ENCODE measurements around the gene CASKIN2.
A peak's percentile ranks its signal among the peaks of the same experiment; 100 is the strongest.
"Not testable (repeated sequence)": the region's sequence is repeated elsewhere in the genome, so short reads cannot be mapped to it uniquely, and the experiment has no call there.

The CASKIN2 gene

DNA sequence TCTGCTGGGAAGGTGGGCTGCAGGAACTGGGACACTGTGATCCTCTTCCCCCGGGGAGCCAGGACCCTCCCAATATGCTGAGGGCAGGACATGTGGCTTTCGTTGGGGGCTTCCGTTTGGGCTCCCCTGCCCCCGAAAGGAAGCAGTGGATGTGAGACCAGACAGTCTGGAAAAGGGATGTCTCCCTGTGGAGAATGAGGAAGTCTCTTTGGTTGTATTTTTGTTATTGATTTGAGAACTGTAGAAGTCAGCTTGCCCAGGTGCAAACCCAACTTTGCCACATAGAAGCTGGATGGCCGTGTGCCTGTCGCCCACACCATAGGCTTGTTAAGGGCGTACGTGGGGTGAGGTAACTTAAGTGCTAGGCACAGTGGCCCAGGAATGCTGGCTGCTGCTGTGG, 28.9 kb upstream of the CASKIN2 start:
- DNase-seq, result no peak

DNA sequence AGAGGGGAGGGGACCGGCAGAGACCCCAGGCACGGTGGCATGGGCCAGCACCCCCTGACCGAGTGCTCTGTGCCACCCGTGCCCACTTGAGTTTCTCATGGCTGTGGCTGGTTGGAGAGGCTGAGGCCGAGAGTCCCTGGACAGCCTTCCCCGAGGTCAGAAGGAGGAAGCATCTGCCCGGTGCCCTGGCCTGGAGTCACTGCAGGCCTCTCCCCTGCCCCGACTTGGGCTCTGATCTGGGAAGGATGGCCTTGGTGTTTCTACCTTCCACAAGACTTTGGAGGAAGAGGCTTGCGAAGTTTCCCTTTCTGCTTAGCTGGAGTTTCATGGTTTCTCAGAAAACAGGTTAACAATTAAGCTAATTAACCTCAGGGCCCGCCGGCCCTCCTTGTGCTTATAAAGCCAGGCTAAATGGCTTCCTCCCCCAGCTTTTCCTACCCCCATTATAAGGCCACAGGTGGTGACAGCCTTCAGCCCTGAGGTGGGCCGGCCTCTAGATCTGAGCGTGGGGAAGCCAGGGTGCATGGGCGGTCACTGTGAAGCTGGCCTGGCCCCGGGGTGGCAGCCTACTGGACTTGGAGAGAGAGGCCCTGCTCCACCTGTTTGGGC, 27.5 kb upstream of the CASKIN2 start:
- no peak for DNase-seq

DNA sequence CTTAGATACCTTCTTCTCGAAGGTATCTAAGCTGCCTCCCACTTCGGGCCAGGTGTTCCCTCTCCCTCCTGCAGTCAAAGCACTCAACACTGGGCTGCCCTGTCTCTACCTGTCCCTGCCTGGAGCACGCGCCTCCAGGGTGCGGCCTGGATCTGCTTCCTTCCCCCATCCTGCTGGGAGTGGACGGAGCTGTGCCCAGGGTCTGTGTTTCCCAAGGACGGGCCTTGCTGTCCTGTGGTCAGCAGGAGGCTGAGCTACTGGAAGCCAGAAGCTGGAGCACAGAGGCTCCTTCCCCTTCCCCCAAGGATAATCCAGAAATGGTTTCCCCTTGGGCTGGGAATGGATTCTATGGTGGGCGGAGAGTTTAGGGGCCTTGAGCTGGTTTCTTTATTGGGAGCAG, 26.9 kb upstream of the CASKIN2 start:
- no peak for DNase-seq

DNA sequence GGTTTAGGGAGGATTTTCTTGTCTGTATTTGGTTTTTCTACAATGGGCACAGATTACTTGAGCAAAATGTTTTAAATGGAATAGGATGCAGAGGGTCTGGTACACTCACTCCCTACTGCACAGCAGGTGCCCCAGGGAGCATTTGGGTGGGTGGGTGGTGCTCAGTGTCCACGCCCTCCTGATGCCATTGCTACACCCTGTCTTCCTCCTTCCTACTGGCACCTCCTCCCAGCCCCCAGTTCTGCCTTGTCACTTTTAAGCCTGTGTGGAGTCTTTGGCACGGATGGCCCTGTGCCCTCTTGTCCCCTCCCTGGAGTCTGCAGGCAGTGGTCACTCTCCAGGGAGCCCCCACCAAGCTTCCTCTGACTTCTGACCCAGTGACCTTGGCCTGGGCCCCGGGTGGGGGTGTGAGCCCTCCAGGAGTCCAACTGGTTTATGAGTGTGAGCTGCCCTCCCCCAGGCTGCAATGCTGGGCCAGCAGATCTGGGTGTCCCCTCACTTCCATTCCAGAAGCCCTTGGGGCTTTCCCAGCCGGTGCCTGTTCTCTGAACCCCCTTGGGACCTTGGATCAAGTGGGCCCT, 25.7 kb upstream of the CASKIN2 start:
- DNase-seq, result no peak

DNA sequence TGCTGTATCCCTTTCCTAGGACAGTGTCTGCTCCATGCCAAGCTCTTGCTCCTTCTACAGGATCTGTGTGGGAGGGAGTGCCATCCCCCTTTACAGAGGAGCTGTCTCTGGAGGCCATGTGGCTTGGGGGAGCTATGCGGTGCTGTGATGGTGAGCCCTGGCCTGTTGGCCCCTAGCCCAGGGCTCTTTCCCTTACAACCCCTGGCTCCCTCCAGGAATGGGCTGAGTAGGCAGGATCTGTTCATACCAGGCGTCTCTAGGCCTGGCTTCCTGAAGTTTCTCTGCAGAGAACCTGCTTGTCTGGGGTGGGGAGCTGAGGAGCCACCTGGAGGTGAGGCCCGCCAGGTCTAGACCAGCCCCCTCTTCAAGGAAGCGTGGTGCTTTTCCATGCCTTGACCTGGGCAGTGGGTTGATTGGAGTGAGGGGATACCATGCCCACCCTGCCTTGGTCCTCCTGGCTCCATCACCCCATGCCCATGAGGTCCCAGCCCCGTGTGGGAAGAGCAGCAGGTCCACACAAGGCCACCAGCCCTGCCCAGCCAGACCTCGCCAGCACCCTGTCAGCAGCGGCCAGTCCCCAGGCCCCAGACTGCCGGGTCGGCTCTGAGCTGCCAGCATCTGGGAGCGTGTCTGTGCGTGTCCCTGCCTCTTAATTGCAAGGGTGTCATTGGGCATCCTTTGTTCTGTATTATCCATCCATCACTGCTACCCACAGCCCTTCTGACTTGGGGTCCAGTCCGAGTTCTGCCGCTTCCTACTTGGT, 24.8 kb upstream of the CASKIN2 start:
- no peak for DNase-seq

DNA sequence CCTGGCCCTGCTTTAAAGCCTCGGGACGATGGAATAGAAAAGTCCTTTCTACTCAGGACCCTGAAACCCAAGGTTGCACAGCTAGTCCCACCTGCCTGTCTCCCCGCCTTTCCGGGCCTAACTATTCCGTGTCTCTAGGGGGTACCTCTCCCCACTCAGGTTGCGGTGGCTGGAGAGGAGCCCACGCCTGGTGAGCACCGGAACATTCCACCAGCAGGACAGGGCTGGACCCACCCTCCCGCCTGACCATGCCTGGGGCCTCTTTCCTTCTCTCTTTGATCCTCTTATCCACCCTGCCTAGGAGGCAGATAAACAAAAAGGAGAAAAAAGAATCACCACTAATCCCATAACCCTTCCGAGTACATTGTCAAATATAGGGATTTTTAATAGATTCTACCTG, 21.0 kb upstream of the CASKIN2 start:
- DNase-seq, result no peak

DNA sequence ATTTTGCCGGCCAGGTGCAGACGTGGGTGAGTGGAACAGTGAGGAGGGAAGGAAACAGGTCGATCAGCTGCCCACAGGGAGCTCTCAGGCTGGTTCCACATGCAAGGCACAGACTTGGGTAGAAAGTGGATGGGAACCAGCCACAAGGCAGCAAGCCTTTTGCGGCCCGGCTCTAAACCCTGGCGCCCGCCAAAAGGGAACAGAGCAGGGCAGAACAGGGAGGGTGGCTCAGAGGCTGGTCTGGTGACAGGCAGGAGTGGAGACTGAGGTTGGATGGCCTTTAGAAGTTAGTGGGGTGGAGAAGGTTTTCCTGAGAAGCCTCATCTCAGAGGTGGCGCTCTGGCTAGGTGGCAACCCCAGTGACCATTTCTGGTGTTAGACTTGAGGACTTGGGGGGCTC, 20.5 kb upstream of the CASKIN2 start:
- no peak for DNase-seq

DNA sequence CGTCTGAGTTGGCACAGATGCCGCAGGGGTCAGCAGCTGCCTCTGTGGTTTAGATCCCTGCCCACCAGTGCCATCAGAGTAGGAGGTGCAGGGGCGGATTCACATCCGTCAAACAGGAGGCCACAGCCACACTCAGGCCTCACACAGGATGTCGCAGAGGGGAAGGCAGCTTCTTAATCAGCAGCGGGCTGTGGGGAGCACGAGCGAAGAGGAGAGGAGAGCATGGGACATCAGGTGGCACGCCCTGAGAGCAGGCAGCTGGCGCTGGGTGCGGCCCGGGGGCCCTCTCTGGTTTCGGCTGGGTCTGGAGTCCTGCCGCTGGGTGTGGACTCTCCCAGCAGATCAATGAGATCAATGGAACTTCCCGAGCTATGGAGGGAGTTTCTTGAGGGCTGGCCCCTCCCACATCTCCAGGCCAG, 19.8 kb upstream of the CASKIN2 start:
- peak; percentile 47 for DNase-seq

DNA sequence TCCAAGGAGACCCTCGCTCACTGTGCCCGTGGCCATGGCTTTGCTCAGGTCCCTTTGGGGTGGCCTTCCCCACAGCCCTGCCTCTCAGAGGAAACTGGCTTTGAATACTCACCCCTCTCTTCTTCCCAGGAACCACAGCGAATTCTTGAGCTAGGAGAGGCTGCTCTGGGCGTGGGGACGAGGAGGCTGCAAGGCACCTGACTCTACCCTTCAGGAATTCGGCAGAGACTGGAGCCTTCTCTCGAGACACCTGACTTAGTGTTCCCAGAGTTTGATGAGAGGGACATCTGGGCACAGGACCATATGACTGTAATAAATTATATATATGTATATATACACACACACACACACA, 16.4 kb upstream of the CASKIN2 start:
- DNase-seq, result no peak

DNA sequence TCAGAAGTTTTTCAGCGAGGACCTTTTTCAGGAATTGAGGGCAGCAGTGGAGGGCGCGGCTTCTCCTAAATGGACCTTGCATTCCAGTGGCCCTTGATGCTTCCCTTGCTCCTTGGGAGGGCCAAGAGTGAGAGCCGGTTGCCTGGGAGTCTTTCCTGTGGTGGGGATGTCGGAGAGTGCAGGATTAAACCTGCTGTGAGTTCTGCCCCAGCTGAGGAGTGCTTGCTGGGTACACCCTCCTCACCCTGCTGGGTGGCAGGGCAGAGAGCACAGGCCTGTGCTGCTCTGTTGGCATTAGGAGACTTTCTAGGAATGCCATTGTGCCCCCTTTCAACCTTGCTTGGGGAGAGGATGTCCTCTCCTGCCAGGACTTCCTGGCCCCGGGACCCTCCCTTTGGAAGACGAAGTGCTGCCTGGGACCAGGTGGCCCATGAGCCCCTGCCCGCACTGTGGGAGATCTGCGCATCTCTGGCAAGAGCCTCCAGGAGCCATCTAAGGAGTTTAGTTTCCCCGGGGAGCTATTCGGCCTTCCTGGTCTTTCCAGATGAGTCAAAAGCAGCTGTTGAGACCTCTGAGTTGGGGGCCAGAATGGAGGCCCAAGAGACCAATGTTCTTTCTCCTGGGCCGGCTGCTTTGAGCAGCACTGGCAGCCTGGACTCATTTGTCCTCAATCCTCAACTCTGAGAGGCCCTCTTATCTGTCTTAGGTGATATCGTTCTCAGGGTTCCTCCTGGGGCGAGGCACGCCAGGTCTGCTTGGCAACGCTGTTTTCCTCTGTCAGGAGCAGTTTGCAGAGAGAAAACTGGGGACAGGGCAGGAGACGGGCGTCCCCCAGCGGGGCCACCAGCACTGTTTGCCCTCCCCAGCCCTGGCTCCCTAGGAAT, 15.7 kb upstream of the CASKIN2 start:
- DNase-seq, result no peak

DNA sequence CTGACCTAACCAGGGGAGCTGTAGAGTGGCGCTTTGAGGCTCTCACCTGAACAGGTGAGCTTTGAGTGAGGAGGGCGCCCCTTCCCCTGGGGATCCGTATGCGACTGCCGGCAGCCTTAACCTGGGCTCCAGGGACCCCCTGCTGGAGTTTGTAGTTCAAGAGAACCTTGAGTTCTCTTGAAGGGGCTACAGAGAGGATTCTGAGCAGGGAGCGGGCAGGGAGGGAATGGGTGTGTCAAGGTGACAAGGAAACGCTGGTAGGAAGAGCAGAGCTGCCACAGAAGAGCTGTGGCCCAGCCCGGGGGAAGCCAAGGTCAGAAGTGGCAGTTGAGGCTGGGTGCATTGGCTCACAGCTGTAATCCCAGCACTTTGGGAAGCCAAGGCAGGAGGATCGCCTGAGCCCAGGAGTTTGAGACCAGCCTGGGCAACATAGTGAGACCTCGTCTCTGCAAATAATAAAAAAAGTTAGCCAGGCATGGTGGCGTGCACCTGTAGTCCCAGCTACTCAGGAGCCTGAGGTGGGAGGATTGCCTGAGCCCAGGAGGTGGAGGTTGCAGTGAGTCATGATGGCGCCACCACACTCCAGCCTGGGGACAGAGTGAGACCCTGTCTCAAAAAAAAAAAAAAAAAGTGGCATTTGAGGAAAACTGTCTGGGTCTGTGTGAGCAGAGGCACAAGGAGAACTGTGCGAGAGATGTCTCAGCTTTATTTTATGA, 11.4 kb upstream of the CASKIN2 start:
- DNase-seq, result no peak

DNA sequence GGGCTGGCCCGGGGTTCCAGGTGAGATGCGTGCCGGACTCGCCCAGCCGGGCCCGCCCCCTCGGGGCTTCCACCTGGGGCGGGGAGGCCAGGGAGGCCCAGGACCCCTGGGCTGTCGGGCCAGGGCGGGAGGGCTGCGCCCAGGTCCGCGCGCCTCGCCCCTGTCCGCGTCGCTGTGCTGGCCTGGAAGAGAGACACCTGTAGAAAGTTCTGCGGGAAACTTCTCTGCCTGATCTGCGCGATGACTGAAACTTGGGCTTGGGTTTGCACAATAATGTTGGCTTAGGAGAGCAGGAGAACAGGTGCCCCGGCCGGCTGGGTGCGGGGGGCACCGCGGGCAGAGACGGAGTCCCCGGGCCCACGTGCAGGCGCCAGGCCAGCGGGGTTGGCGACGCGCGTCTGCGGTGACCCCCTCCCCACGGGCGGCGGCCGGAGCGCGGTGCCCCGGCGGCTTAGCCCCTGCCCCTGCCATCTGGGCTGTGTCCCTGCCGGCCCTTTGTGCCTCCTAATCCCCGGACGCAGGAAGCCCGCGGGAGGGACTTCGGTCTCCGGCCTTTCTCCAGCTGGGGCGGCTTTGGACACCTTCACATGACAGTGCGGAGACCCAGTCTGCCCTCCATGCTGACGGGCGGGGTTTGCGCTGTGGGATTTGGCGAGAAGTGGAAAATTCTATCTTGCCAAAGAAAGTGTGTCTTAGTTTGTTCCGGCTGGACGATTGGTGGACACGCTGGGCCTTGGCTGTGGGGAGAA, 10.6 kb upstream of the CASKIN2 start:
- peak; percentile 11 for DNase-seq

DNA sequence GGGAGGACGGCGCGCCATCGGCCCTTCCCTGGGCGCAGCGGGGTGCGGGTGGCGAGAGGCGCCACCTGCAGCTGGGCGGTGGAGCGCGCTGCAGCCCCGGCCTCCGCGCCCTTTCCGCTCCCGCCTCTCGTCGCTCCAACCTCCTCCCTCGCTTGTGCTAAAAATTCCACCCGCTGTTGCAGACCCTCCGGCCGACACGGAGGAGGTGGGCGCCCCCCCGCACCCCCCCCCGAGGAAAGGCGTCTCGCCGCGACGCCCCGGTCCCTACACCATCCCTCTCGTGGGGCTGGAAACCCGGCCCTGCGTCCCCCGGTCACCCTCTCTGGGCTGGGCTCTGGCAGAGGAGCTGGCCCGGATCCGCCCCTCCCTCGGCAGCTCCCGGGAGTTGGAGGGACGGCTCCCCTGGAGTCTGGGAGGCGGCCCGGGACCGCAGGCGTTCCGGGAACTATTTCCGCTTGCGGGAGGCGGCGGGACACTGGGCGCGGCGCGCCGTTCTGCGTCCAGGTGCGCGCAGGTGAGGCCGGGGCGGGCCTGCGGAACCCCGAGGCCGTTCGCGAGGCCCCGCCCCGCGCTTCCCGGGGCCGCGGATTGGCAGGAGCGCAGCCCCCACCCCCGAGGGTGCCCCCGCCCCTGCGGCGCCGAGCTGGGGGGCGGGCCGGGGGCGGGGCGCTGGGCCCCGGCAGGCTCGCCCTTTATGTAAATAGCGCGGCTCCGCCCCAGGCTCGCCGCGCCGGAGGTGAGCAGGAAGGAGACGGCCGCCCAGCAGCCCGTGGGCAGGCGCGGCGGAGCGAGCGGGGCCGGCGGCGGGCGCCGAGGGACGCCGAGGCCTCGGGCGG, 9.9 kb upstream of the CASKIN2 start, which contains the start of gene LLGL2:
TSS of gene LLGL2 (plus strand) at position 728 of the 836 bp plus-strand sequence. CDS start 17,730 bp downstream, outside the sequence.
- peak; percentile 81 for DNase-seq

DNA sequence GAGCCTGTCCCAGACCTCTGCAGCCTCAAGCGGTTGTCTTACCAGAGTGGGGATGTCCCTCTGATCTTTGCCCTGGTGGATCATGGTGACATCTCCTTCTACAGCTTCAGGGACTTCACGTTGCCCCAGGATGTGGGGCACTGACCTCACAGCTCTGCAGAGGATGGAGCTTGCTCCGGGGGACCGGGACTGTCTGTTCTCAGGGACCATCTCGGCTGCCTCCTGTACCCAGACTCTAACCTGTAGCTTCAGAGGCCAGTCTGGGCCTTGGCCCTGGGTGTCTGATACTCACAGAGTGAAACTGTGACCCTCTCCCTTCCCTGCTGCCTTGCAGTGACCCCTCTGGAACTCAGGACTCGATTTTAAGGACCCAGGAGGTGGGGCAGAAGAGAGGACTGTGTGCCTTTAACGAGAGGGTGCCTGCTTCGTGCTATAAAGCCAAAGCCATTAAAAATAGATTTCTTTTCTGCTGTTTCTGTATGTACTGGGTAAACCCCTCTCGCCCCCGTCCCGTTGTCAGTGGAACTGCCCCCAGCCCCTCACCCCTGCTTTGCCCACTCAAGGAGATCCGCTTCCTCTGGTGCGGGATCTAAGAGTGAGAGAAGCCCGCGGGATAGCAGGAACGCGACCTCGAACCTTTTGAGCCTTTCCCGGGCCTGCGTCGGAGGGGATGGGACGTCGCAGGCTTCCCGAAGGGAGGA, 9.1 kb upstream of the CASKIN2 start:
- DNase-seq, result no peak

DNA sequence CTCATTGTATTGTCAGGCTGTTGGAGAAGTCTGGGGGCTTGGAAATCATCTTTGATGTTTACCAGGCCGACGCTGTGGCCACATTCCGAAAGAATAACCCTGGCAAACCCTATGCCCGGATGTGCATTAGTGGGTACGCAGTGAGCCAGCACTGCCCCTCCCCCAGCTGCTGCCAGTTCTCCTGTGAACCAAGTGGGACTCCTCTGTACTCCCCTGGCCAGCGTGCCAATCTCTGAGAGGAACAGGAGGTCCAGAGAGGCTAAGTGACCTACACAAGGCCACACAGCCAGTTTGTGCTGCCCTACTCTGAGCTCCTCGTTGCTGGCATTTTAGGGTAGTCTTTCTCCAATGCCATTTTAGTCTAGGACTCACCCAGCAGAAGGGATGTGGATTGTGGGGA, 8.3 kb upstream of the CASKIN2 start:
- DNase-seq, result no peak

DNA sequence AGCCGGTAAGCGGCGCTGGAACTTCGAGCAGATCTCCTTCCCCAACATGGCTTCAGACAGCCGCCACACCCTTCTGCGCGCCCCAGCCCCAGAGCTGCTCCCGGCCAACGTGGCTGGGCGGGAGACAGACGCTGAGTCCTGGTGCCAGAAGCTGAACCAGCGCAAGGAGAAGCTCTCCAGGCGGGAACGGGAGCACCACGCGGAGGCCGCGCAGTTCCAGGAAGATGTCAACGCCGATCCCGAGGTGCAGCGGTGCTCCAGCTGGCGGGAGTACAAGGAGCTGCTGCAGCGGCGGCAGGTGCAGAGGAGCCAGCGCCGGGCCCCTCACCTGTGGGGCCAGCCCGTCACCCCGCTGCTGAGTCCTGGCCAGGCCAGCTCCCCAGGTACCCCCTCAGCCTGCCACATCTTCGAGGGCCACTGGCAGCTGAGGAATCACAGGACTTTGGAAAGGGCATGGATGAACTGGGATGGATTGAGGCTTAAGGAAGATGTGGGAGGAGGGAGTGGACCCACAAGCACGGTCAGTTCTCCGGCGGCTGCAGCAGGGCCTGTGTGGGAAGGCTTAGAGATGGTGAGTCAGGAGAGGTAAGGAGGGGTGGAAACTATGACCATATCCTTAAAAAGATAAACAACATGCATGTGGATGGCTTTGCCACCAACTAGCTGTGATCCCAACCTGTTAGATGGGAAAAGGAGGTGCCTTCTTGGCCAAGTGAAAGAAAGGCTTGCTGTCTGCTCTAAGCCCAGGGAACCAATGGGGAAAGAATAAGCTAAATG, 6.8 kb upstream of the CASKIN2 start:
- DNase-seq, result no peak

DNA sequence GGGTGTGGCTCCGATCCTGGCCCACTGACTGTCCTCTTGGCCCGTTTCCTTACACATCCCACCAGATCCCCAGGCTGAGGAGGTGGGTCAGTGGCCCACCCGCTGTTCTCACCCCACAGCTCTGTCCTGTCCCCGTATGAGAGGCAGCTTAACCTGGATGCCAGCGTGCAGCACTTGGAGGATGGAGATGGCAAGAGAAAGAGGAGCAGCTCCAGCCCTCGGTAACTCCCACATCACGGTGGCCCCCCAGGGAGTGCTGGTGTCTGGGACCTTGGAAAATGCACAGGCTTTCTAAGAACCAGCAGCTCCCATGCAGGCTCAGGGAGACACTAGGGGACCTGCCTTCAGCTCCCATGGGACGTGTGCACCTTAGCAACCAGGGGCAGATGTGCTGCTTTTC, 6.0 kb upstream of the CASKIN2 start:
- no peak for DNase-seq

DNA sequence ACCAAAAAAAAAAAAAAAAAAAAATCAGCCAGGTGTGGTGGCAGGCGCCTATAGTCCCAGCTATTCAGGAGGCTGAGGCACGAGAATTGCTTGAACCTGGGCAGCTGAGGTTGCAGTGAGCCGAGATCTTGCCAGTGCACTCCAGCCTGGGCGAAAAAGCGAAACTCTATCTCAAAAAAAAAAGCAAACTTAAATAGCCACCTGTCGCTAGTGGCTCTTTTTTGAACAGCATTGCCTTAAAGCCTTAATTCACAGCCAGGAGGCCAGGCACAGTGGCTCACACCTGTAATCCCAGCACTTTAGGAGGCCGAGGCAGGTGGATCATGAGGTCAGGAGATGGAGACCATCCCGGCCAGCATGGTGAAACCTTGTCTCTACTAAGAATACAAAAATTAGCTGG, 5.1 kb upstream of the CASKIN2 start:
- not testable (repeated sequence) for DNase-seq

DNA sequence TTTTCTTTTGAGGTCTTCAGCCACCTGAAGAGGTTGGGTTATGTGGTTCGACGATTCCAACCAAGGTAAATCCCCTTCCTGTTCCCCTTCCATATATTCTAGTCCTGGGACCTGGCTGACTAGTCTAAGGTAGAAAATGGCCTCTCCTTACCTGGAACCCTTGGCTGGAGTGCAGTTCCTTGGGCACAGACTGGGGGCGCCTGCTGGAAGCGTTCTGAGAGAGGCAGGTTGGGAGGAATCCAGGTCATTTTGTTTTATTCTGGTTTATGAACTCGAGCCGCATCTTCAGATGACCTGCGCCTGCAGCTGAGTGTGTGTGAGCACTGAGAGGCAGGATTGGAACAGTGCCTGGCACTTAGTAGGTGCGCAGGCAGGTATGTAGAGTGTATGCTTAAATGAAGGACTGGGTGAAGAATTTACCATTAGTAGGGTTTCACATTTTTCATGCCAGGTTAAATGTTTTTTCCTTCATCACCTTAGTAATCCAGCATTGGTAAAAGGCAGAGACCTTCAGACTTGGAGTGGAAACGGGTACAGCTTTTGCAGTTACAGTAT, 3.7 kb upstream of the CASKIN2 start:
- DNase-seq, result no peak

All from suppressor macrophage treated with lipopolysaccharide for 4 hours (primary cell).